HG03045 (cell line): ENCODE results near the gene MAP3K5.
"Not testable (repeated sequence)": the region's sequence is repeated elsewhere in the genome, so short reads cannot be mapped to it uniquely, and the experiment has no call there.

Experiments
- ATAC-seq: cut with Tn5 transposase; IDR thresholded peaks from one replicate; pipeline ENCODE4 v1.9.1; 2021; ENCODE audit warnings: mild to moderate bottlenecking, moderate library complexity; ENCODE audit not compliant: unreplicated experiment

Gene MAP3K5

GRCh38 chr6:136728033-136728939 lies 64.0 kb downstream of the MAP3K5 start:
- ATAC-seq = no peak

GRCh38 chr6:136726837-136727557 lies 65.3 kb downstream of the MAP3K5 start:
- no peak for ATAC-seq

- ATAC-seq = no peak
Measured at GRCh38 chr6:136725124-136725523, 67.2 kb downstream of the MAP3K5 start.

- ATAC-seq = peak; percentile 52
Measured at GRCh38 chr6:136723780-136724179, 68.5 kb downstream of the MAP3K5 start.

GRCh38 chr6:136721467-136721866 lies 70.8 kb downstream of the MAP3K5 start:
- no peak for ATAC-seq

GRCh38 chr6:136720045-136720770 lies 72.1 kb downstream of the MAP3K5 start:
- ATAC-seq = peak; percentile 53

GRCh38 chr6:136719280-136720044 lies 72.8 kb downstream of the MAP3K5 start:
- ATAC-seq = peak; percentile 35

GRCh38 chr6:136718476-136718875 lies 73.8 kb downstream of the MAP3K5 start:
- ATAC-seq = no peak

- no peak for ATAC-seq
Measured at GRCh38 chr6:136717716-136717990, 74.6 kb downstream of the MAP3K5 start.

GRCh38 chr6:136716917-136717715 lies 75.2 kb downstream of the MAP3K5 start:
- peak; percentile 54 for ATAC-seq

GRCh38 chr6:136712642-136713041 lies 79.6 kb downstream of the MAP3K5 start:
- ATAC-seq = not testable (repeated sequence)

- ATAC-seq = no peak
Measured at GRCh38 chr6:136711644-136712043, 80.6 kb downstream of the MAP3K5 start.

GRCh38 chr6:136710877-136711552 lies 81.3 kb downstream of the MAP3K5 start:
- no peak for ATAC-seq

GRCh38 chr6:136709429-136709828 lies 82.8 kb downstream of the MAP3K5 start:
- no peak for ATAC-seq

- ATAC-seq = no peak
Measured at GRCh38 chr6:136706430-136706829, 85.8 kb downstream of the MAP3K5 start.

- no peak for ATAC-seq
Measured at GRCh38 chr6:136703331-136703865, 88.9 kb downstream of the MAP3K5 start.

GRCh38 chr6:136701045-136701444 lies 91.2 kb downstream of the MAP3K5 start:
- ATAC-seq = no peak

GRCh38 chr6:136699358-136699757 lies 92.9 kb downstream of the MAP3K5 start:
- no peak for ATAC-seq

- ATAC-seq = no peak
Measured at GRCh38 chr6:136696783-136697364, 95.4 kb downstream of the MAP3K5 start.
